SK-N-SH treated with all-trans-retinoic acid at 6 μM for 48 hours (cell line): ENCODE results near the gene LEMD2.
A peak's percentile ranks its signal among the peaks of the same experiment; 100 is the strongest.

Source experiments
- ATAC-seq: fragments of 200-7000 bp; cut with Tn5 transposase; 3 replicates; pipeline ENCODE4 v1.9.1; 2020; ENCODE audit warnings: mild to moderate bottlenecking, moderate library complexity
- CSDC2 ChIP-seq: fragments of 250-450 bp; sonication (Bioruptor Pico); IDR thresholded peaks from 2 replicates; pipeline ENCODE4 v1.5.0; 2020; ENCODE audit warnings: mild to moderate bottlenecking, moderate library complexity
- ESRRG ChIP-seq: fragments of 250-450 bp; sonication (Bioruptor Pico); IDR thresholded peaks from 2 replicates; pipeline ENCODE4 v1.6.1; 2021; ENCODE audit warnings: mild to moderate bottlenecking
- GLIS3 ChIP-seq: fragments of 250-450 bp; sonication (Bioruptor Pico); IDR thresholded peaks from 2 replicates; pipeline ENCODE4 v1.5.0; 2020; ENCODE audit warnings: mild to moderate bottlenecking, moderate library complexity
- OSR1 ChIP-seq: fragments of 250-450 bp; sonication (Bioruptor Pico); IDR thresholded peaks from 2 replicates; pipeline ENCODE4 v1.8.0; 2022; ENCODE audit warnings: moderate library complexity, mild to moderate bottlenecking, inconsistent platforms
- PPARA ChIP-seq: fragments of 250-450 bp; sonication (Bioruptor Pico); IDR thresholded peaks from 2 replicates; pipeline ENCODE4 v1.5.0; 2020; ENCODE audit warnings: mild to moderate bottlenecking, borderline replicate concordance
- RARB ChIP-seq: fragments of 250-450 bp; sonication (Bioruptor Pico); IDR thresholded peaks from 2 replicates; pipeline ENCODE4 v1.8.0; 2021; ENCODE audit warnings: mild to moderate bottlenecking, moderate library complexity
- ZC3H10 ChIP-seq: fragments of 250-450 bp; sonication (Bioruptor Pico); IDR thresholded peaks from 2 replicates; pipeline ENCODE4 v1.5.1; 2021; ENCODE audit warnings: mild to moderate bottlenecking, moderate library complexity
- ZFP3 ChIP-seq: fragments of 250-450 bp; sonication (Bioruptor Pico); IDR thresholded peaks from 2 replicates; pipeline ENCODE4 v1.5.0; 2020; ENCODE audit warnings: mild to moderate bottlenecking, moderate library complexity
- ZFP30 ChIP-seq: fragments of 450-650 bp; formaldehyde crosslinking; IDR thresholded peaks from 2 replicates; pipeline ENCODE4 v1.5.0; 2022; ENCODE audit warnings: mild to moderate bottlenecking, moderate library complexity
- ZNF70 ChIP-seq: fragments of 450-650 bp; formaldehyde crosslinking; IDR thresholded peaks from 2 replicates; pipeline ENCODE4 v1.5.0; 2020; ENCODE audit warnings: mild to moderate bottlenecking, moderate library complexity
- ZNF8 ChIP-seq: fragments of 450-650 bp; formaldehyde crosslinking; IDR thresholded peaks from 2 replicates; pipeline ENCODE4 v1.5.0; 2020; ENCODE audit warnings: mild to moderate bottlenecking, moderate library complexity
- TF ChIP-seq, protein P1 (sequence below): fragments of 250-450 bp; sonication (Bioruptor Pico); IDR thresholded peaks from 2 replicates; pipeline ENCODE4 v1.5.0; 2020; ENCODE audit warnings: mild to moderate bottlenecking, moderate library complexity
- TF ChIP-seq, protein P2 (sequence below): fragments of 250-450 bp; sonication (Bioruptor Pico); IDR thresholded peaks from 2 replicates; pipeline ENCODE4 v1.5.1; 2020; ENCODE audit warnings: low read depth, mild to moderate bottlenecking, moderate library complexity
- TF ChIP-seq, protein P3 (sequence below): fragments of 250-450 bp; sonication (Bioruptor Pico); IDR thresholded peaks from 2 replicates; pipeline ENCODE4 v1.8.0; 2021; ENCODE audit warnings: low read depth, mild to moderate bottlenecking, moderate library complexity, borderline replicate concordance

Gene LEMD2

DNA sequence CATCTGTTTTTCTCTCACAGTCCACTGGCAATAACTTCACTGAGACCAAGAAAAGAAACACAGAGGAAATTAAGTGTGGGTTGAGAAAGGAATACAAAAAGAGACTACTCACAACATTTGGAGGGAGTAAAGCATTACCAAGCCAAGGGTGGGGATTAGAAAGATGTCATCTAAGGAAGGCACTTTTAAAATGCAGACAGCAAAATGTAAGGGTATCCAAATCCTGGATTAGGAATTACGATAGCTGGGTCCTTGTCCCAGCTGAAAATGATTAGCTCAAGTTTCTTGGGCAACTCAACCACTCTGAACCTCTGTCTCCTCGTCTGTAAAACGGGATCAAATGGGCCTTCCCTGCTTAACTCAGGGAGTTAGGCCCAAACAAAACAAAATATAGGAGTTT is 2.2 kb downstream of the LEMD2 start:
- TF ChIP-seq ZFP3 (CRISPR knock-in tag) (no peak), ZFP30 (CRISPR knock-in tag) (no peak), RARB (CRISPR knock-in tag) (no peak), ESRRG (CRISPR knock-in tag) (no peak), ZNF8 (CRISPR knock-in tag) (no peak)
- TF ChIP-seq, protein P1, sequence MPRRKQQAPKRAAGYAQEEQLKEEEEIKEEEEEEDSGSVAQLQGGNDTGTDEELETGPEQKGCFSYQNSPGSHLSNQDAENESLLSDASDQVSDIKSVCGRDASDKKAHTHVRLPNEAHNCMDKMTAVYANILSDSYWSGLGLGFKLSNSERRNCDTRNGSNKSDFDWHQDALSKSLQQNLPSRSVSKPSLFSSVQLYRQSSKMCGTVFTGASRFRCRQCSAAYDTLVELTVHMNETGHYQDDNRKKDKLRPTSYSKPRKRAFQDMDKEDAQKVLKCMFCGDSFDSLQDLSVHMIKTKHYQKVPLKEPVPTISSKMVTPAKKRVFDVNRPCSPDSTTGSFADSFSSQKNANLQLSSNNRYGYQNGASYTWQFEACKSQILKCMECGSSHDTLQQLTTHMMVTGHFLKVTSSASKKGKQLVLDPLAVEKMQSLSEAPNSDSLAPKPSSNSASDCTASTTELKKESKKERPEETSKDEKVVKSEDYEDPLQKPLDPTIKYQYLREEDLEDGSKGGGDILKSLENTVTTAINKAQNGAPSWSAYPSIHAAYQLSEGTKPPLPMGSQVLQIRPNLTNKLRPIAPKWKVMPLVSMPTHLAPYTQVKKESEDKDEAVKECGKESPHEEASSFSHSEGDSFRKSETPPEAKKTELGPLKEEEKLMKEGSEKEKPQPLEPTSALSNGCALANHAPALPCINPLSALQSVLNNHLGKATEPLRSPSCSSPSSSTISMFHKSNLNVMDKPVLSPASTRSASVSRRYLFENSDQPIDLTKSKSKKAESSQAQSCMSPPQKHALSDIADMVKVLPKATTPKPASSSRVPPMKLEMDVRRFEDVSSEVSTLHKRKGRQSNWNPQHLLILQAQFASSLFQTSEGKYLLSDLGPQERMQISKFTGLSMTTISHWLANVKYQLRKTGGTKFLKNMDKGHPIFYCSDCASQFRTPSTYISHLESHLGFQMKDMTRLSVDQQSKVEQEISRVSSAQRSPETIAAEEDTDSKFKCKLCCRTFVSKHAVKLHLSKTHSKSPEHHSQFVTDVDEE (CRISPR knock-in tag): no peak
- TF ChIP-seq, protein P2, sequence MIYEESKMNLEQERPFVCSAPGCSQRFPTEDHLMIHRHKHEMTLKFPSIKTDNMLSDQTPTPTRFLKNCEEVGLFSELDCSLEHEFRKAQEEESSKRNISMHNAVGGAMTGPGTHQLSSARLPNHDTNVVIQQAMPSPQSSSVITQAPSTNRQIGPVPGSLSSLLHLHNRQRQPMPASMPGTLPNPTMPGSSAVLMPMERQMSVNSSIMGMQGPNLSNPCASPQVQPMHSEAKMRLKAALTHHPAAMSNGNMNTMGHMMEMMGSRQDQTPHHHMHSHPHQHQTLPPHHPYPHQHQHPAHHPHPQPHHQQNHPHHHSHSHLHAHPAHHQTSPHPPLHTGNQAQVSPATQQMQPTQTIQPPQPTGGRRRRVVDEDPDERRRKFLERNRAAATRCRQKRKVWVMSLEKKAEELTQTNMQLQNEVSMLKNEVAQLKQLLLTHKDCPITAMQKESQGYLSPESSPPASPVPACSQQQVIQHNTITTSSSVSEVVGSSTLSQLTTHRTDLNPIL: no peak
- TF ChIP-seq, all 23 proteins: peak for 0
- ATAC-seq: no peak

DNA sequence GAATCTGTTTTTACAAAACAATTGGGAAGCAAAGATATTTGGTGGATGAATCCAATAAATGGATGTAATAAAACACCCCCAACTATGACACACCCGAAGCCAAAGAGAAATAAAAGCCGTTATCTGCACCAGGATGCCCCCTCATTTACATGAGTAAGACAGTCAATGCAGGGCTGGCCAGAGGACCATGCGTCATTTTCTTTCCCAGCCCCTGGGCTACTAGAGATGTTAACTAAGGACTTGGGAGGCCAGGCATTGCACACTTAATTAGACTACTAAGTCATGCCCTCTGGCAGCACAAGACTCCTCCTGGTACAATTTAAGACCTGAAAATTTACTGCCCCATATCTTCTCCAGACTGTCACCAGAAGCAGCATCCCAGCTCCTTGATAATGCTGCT is 3.2 kb downstream of the LEMD2 start:
- TF ChIP-seq ZFP3 (CRISPR knock-in tag): 0 out of 2 replicates have a peak, but pooled peaks have one; percentile 12
- TF ChIP-seq PPARA (CRISPR knock-in tag): no peak
- TF ChIP-seq, protein P3, sequence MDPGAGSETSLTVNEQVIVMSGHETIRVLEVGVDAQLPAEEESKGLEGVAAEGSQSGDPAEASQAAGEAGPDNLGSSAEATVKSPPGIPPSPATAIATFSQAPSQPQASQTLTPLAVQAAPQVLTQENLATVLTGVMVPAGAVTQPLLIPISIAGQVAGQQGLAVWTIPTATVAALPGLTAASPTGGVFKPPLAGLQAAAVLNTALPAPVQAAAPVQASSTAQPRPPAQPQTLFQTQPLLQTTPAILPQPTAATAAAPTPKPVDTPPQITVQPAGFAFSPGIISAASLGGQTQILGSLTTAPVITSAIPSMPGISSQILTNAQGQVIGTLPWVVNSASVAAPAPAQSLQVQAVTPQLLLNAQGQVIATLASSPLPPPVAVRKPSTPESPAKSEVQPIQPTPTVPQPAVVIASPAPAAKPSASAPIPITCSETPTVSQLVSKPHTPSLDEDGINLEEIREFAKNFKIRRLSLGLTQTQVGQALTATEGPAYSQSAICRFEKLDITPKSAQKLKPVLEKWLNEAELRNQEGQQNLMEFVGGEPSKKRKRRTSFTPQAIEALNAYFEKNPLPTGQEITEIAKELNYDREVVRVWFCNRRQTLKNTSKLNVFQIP: no peak
- no peak for TF ChIP-seq ZNF70
- ATAC-seq: no peak

DNA sequence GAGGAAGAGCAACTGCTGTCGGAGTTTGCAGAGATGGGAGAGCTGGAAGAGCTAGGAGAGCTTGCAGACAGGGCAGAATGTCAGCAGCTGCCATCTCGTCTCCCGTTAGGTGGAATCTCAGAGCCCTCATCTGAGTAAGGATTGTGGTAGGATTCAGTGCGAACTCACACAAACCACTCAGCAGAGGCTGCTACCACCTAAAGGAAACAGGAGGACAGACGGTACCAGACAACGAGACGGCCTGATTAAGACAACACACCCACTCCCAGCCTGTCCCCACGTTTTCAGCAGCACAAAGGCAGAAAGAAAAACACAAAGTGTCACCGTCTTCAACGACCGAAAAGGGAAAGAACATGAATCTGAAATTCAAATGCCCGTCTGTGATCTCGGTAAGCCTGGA is 4.1 kb downstream of the LEMD2 start:
- ATAC-seq: no peak
- TF ChIP-seq OSR1 (CRISPR knock-in tag) (no peak), GLIS3 (CRISPR knock-in tag) (no peak), ZC3H10 (no peak), ZFP3 (CRISPR knock-in tag) (no peak), ESRRG (CRISPR knock-in tag) (no peak)
- TF ChIP-seq, protein P2: no peak
- TF ChIP-seq, protein P1 (CRISPR knock-in tag): no peak
- TF ChIP-seq, protein P3: no peak

DNA sequence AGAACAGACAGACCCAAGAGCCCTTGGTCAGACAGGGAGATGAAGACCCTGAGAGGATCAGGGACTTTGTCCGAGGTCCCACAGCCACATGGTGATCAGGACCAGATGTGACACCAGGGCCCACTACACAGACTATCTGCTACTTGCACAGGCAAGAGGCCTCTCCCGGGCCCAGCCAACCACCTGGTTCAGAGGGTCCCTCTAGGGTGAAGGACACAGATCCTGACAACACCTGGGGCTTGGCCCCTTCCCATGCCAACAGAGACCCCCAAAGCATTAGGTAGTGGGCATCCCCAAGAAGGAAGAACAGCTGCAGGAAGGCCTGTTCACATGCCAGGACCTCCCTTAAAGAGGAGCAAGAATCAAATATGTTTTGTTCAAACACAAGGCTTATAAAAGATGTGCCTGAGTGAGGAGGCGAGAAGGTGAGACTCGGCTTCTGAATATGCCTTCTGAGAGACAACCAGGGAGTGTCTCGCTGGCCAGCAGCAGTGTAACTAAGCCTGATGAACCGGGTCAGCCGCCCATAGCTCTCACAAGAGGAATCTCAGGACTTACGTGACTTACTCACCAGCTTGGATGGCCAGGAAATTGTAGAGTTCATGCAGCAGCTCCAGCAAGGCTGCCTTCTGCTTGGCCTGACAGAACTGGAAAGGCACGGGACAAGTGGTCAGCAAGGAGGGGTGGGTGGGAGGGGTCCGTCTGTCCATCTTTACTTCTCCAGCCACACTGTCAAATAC is 5.0 kb downstream of the LEMD2 start:
- no peak for TF ChIP-seq CSDC2 (CRISPR knock-in tag)
- TF ChIP-seq, protein P2: no peak
- TF ChIP-seq, all 23 proteins: peak for 0

More for the DNA sequence above, 5.0 kb downstream of the LEMD2 start:
- ATAC-seq: no peak
